Muscle of leg (tissue), 11 donors: ENCODE data around the gene MRTFA. TPM values are rescaled to one million over a fixed set of nuclear protein-coding genes. Genes with fewer than 3 reads are reported as not detected.
"Not testable (repeated sequence)": the region's sequence is repeated elsewhere in the genome, so short reads cannot be mapped to it uniquely, and the experiment has no call there.

ENCODE experiments used
- DNase-seq: peaks from one replicate; pipeline ENCODE4 v3.0.0; 2013
- H3K27ac ChIP-seq: one replicate; pipeline ENCODE4 v1.5.1; 2013; ENCODE audit warnings: mild to moderate bottlenecking, low read length, control low read depth
- H3K27me3 ChIP-seq: one replicate; pipeline ENCODE4 v1.6.1; 2013; ENCODE audit warnings: low read length; ENCODE audit not compliant: control insufficient read depth, insufficient read depth
- H3K36me3 ChIP-seq: one replicate; pipeline ENCODE4 v1.6.1; 2013; ENCODE audit warnings: low read length; ENCODE audit not compliant: control insufficient read depth, insufficient read depth
- H3K4me1 ChIP-seq: one replicate; pipeline ENCODE4 v1.6.1; 2013; ENCODE audit warnings: low read length; ENCODE audit not compliant: control insufficient read depth, insufficient read depth
- H3K4me3 ChIP-seq: one replicate; pipeline ENCODE4 v1.5.1; 2013; ENCODE audit warnings: low read length, control low read depth
- H3K9me3 ChIP-seq: replicated peaks from 2 replicates; pipeline ENCODE4 v1.6.1; 2013; ENCODE audit warnings: low read depth, low read length; ENCODE audit not compliant: control insufficient read depth
- WGBS: methylation state at CpG from one replicate; pipeline ENCODE4 v1.1.5; 2013; ENCODE audit warnings: missing lambda C conversion rate; ENCODE audit not compliant: insufficient coverage; 5-methylcytosine and 5-hydroxymethylcytosine counted together
- polyA plus RNA-seq, 8 donors: library from polyadenylated mRNA; unstranded; fragments of 120-200 nt; gene quantifications; one replicate each; pipeline versions ENCODE4 v1.2.1 to v1.2.3, GENCODE V29; 2013; ENCODE audit warnings: inconsistent platforms in 1 of 8, low replicate concordance in 1 of 8; ENCODE audit not compliant: insufficient read length in 8 of 8, insufficient read depth in 1 of 8
- total RNA-seq: library from RNA; stranded (reverse); fragments of 120-200 nt; gene quantifications from one replicate; pipeline ENCODE4 v1.2.4, GENCODE V29; 2013

MRTFA gene
- total and polyA plus RNA-seq, 9 donors: 19.0 to 35.7 (median 29.5) TPM

DNA sequence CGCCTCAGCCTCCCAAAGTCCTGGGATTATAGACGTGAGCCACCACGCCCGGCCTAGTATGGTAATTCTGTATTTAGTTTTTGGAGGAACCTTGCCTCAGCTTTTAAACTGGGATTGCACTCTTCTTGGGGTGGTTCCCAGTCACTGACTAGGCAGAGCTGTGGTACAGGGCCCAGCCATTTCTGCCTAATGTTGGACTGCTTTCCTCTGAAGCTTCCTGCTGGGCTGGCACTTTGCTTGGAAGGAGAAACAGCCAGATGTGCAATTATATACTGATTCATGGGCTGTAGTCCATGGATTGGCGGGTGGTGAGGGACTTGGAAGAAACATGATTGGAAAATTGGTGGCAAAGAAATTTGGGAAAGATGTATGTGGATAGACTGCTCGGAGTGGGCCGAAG is 25.2 kb upstream of the MRTFA start:
- no peak overlapping the region for H3K4me3 ChIP-seq
- H3K27ac ChIP-seq: no peak overlapping the region
- 82% methylated on average over 7 of the region's 7 CpGs for WGBS
- no peaks in the 10 kb centered on the region for H3K9me3 ChIP-seq
- DNase-seq: no peak
- no peaks in the 10 kb centered on the region for H3K36me3 ChIP-seq
- peaks cover 9% of the 10 kb centered on the region for H3K4me1 ChIP-seq
- H3K27me3 ChIP-seq: no peaks in the 10 kb centered on the region

DNA sequence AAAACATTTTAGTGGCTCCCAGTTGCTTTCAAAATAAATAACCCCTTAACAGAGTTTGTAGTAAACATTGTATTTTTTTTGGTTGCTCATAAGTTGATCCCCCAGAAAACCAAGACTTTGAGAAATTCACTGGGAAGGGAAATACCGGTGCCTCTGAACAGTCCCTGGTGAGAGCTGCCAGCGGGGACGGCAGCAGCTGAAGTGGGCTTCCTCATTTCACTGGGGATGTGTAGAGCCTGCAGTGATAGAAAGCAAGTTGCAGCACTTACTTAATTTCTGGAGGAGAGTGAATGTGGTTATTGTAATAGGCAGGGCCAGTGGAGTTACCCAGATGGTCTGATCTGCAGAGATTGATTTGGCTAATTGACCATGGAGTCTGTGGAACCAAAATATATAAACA is 24.2 kb upstream of the MRTFA start:
- whole genome bisulfite sequencing: 53% methylated on average over 3 of the region's 3 CpGs
- Histone ChIP-seq H3K27ac (no peak overlapping the region), H3K4me1 (peaks cover 9% of the 10 kb centered on the region), H3K9me3 (no peaks in the 10 kb centered on the region), H3K4me3 (no peak overlapping the region), H3K27me3 (no peaks in the 10 kb centered on the region), H3K36me3 (no peaks in the 10 kb centered on the region)
- no peak for DNase-seq

DNA sequence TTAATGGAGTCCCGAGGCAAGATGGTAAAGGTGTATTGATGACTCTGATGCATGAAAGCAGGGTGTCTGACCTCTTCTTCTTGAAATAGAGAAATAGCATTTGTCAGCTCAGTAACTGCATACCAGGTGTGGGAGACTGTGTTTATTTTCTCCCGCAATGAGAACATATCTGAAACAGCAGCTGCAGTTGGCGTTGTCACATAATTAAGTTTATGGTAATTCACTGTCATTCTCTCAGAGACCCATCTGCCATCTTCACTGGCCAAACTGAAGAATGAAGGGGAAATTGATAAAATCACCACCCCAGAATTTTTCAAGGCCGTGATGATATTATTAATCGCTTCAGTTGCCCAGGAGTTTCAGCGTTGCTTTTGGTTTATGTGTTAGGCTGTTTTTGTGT is 22.6 kb upstream of the MRTFA start:
- no peaks in the 10 kb centered on the region for H3K27me3 ChIP-seq
- H3K4me1 ChIP-seq: peaks cover 15% of the 10 kb centered on the region
- no peak overlapping the region for H3K27ac ChIP-seq
- no peak overlapping the region for H3K4me3 ChIP-seq
- DNase-seq: no peak
- WGBS: 75% methylated on average over 1 of the region's 6 CpGs
- H3K36me3 ChIP-seq: no peaks in the 10 kb centered on the region
- H3K9me3 ChIP-seq: no peaks in the 10 kb centered on the region

DNA sequence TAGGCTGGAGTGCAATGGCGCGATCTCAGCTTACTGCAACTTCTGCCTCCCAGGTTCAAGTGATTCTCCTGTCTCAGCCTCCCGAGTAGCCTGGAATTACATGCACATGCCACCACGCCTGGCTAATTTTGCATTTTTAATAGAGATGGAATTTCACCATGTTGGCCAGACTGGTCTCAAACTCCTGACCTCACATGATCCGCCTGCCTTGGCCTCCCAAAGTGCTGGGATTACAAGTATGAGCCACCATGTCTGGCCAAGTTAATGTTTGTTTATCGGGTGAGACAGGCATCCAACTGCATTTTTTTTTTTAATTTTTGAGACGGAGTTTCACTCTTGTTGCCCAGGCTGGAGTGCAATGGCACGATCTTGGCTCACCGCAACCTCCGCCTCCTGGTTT is 20.1 kb upstream of the MRTFA start:
- H3K27ac ChIP-seq: not testable (repeated sequence)
- 91% methylated on average over 8 of the region's 10 CpGs for WGBS

DNA sequence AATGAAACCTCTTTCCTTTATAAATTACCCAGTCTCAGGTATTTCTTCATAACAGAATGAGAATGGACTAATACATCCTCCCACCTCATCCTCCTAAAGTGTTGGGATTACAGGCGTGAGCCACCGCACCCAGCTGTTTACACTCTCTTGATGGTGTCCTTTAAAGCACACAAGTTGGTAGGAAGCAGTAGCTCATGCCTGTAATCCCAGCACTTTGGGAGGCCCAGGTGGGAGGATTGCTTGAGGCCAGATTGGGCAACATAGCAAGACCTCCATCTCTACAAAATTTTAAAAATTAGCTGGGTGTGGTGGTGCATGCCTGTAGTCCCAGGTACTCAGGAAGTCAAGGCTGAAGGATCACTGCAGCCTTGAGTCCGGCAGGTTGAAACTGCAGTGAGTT is 19.4 kb upstream of the MRTFA start:
- H3K4me3 ChIP-seq, H3K36me3 ChIP-seq, DNase-seq, H3K9me3 ChIP-seq, H3K27ac ChIP-seq, H3K27me3 ChIP-seq: not testable (repeated sequence)
- peaks cover 39% of the 10 kb centered on the region for H3K4me1 ChIP-seq
- WGBS: no CpG with 5 or more reads among the region's 3 CpGs

More for the DNA sequence above, 20.1 kb upstream of the MRTFA start:
- H3K9me3 ChIP-seq, H3K36me3 ChIP-seq, H3K27me3 ChIP-seq, DNase-seq, H3K4me3 ChIP-seq: not testable (repeated sequence)
- H3K4me1 ChIP-seq: peaks cover 37% of the 10 kb centered on the region

DNA sequence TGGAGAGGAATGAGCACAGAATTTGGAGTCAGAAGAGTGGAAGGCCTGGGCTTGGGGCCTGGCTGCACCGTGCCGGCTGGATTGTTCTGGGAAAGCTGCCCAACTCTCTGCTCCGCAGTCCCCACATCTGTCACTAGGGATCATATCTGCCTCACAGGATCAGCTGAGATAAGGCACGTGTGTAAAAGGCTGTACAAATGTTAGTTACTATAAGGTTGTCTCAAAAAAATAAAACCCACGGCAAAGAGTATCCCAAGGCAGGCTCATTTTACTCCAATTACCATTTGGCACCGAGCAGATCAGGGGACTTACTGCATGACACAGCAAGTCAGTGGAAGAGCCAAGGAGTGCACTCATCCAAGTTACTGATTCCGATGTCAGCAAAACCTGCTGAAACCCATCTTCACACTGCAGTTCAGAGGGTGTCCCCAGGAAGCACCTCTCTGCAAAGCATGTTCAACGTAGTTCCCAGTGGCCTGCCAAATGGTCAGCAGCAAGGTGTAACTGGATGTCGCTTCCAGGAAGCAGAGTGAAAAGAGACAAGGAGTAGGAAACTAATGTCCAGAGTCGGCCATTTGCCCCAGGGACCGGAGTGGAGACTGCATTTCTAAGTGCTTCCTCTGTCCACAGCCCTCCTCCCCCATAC is 18.1 kb upstream of the MRTFA start:
- Histone ChIP-seq H3K27me3 (no peaks in the 10 kb centered on the region), H3K4me3 (no peak overlapping the region), H3K27ac (peak overlapping the region; percentile 99), H3K4me1 (peaks cover 39% of the 10 kb centered on the region), H3K36me3 (no peaks in the 10 kb centered on the region), H3K9me3 (no peaks in the 10 kb centered on the region)
- peak; percentile 95 for DNase-seq
- 26% methylated on average over 3 of the region's 11 CpGs for WGBS

DNA sequence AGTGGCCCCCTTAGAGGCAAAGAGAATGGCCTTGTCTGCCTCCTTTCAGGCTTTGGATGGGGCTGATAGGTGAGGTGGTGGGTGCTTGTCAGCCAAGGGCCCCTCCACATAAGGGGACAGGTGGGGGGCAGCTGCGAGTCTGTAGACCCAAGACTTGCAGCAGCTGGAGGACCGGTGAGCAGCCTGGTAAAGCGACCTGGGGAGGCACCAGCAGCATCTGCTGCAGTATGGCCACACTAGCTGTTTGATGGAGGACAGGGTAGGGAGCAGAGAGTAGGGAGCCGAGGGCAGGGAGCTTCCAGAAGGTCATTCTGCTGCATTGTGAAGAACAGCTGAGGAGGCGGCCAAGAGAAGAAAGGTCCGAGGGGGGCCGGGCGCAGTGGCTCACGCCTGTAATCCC is 16.8 kb upstream of the MRTFA start:
- DNase-seq: no peak
- Histone ChIP-seq H3K27me3 (no peaks in the 10 kb centered on the region), H3K4me3 (no peak overlapping the region), H3K4me1 (peaks cover 39% of the 10 kb centered on the region), H3K9me3 (no peaks in the 10 kb centered on the region), H3K36me3 (no peaks in the 10 kb centered on the region), H3K27ac (peak overlapping the region; percentile 99)
- 67% methylated on average over 8 of the region's 9 CpGs for WGBS

DNA sequence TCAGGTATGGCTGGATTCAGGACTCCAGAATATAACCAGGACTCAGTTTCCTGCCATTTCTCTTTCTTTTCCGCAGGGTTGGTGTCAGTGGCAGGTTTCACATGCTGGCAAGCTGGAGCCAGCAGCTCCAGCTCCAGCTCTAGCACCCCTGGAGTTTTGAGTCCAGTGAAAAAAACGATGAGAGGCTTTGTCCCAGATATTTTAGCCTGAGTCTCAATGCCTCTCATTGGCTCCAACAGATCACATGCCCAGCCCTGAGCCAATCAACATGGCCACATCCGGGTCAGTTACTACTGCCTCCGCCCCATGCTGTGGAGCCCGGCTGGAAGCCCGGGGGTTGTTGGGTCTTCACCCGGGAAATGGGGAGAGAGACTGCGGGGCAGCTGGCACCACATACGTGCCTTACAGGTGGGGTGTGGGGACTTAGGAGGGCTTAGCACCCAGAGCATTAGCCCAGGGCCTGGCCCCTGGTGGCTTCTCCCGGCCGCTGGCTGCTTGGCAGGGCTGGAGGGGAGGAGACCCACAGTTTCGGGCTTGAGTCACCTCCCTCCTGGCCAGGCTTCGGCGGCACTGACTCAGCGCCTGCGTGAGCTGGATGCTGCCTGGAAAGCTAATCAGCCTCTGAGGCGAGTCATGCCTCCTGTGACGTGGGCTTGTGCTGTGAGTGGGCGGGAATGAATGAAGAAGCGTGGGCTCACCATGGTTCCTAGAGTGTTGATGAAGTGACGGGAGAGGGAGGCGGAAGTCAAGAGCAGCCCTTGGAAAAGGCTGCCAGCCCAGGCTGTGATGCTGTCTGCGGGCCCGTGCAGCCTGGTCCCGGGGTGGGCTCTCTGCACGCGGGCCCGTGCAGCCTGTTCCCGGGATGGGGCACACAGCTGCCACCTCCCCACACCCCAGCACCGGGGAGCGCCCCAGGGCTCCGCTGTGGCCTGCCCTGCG is 15.3 kb upstream of the MRTFA start:
- Histone ChIP-seq H3K9me3 (no peaks in the 10 kb centered on the region), H3K36me3 (no peaks in the 10 kb centered on the region), H3K27me3 (no peaks in the 10 kb centered on the region), H3K4me1 (peaks cover 39% of the 10 kb centered on the region), H3K4me3 (peak overlapping the region; percentile 83), H3K27ac (peak overlapping the region; percentile 99)
- DNase-seq: peak; percentile 99
- 7% methylated on average over 25 of the region's 33 CpGs for WGBS

DNA sequence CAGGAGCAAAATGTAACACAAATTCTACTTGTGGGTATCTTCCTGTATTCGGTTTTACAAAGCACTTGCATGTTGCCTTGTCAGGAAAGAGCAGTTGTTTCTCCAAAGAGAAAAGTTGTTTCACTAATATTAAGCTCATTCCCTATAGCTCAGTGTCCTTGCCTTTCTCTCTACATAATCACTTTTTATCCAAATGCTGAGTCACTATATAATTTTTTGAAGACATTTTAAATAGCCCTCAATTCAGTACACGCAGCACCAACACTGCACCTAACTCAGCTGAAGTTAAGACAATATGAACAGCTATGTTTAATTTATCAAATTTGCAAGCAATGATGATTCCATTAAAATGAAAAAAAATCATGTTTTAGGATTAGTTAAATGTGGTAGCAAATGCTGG is 14.5 kb upstream of the MRTFA start:
- no peaks in the 10 kb centered on the region for H3K36me3 ChIP-seq
- no peak overlapping the region for H3K4me3 ChIP-seq
- H3K4me1 ChIP-seq: peaks cover 46% of the 10 kb centered on the region
- H3K27me3 ChIP-seq: no peaks in the 10 kb centered on the region
- no CpG with 5 or more reads among the region's 2 CpGs for WGBS
- H3K9me3 ChIP-seq: no peaks in the 10 kb centered on the region
- no peak for DNase-seq
- peak overlapping the region; percentile 99 for H3K27ac ChIP-seq

DNA sequence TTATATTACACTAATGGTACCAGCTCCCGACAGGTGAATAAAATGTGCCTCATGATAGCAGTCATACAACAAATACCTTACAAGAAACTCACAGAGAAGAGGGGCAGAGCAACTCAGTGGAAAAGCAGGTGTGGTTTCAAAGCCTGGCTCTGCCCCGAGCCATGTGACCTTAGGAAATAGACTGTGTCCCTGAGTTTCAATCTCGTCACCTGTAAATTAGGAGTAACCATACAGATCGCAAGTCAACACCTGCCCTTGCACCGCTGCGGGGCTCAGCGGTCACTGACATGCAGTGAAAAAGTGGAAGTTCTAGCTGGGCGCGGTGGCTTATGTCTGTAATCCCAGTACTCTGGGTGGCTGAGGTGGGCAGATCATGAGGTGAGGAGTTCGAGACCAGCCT is 11.9 kb upstream of the MRTFA start:
- DNase-seq: no peak
- H3K9me3 ChIP-seq: no peaks in the 10 kb centered on the region
- H3K4me1 ChIP-seq: peaks cover 26% of the 10 kb centered on the region
- no peaks in the 10 kb centered on the region for H3K27me3 ChIP-seq
- 87% methylated on average over 7 of the region's 10 CpGs for WGBS
- no peaks in the 10 kb centered on the region for H3K36me3 ChIP-seq
- H3K4me3 ChIP-seq: no peak overlapping the region
- no peak overlapping the region for H3K27ac ChIP-seq
